HG03175 (cell line): ENCODE measurements around the gene DIP2C.
"Not testable (repeated sequence)": the region's sequence is repeated elsewhere in the genome, so short reads cannot be mapped to it uniquely, and the experiment has no call there.

Source experiments
- ATAC-seq: cut with Tn5 transposase; IDR thresholded peaks from one replicate; pipeline ENCODE4 v1.9.1; 2021; ENCODE audit warnings: mild to moderate bottlenecking, moderate library complexity; ENCODE audit not compliant: unreplicated experiment

The DIP2C gene

GRCh38 chr10:369221-369683 lies 320.2 kb downstream of the DIP2C start:
- ATAC-seq, result no peak

- ATAC-seq, result no peak
Measured at GRCh38 chr10:368579-369220, 320.8 kb downstream of the DIP2C start.

GRCh38 chr10:368107-368506 lies 321.4 kb downstream of the DIP2C start:
- ATAC-seq, result not testable (repeated sequence)

- no peak for ATAC-seq
Measured at GRCh38 chr10:367636-368035, 321.8 kb downstream of the DIP2C start.

GRCh38 chr10:366186-366585 lies 323.3 kb downstream of the DIP2C start:
- no peak for ATAC-seq

- ATAC-seq, result no peak
Measured at GRCh38 chr10:364267-364775, 325.1 kb downstream of the DIP2C start.

- ATAC-seq, result no peak
Measured at GRCh38 chr10:363152-363551, 326.3 kb downstream of the DIP2C start.

GRCh38 chr10:361203-362081 lies 328.0 kb downstream of the DIP2C start:
- no peak for ATAC-seq

- ATAC-seq, result no peak
Measured at GRCh38 chr10:360653-361052, 328.8 kb downstream of the DIP2C start.

- ATAC-seq, result no peak
Measured at GRCh38 chr10:359762-360161, 329.7 kb downstream of the DIP2C start.

- no peak for ATAC-seq
Measured at GRCh38 chr10:359093-359492, 330.4 kb downstream of the DIP2C start.

GRCh38 chr10:357201-357950 lies 332.1 kb downstream of the DIP2C start:
- no peak for ATAC-seq

GRCh38 chr10:356452-356851 lies 333.0 kb downstream of the DIP2C start:
- ATAC-seq, result no peak

- ATAC-seq, result no peak
Measured at GRCh38 chr10:354901-355617, 334.4 kb downstream of the DIP2C start.

GRCh38 chr10:352476-353235 lies 336.8 kb downstream of the DIP2C start:
- no peak for ATAC-seq

- ATAC-seq, result no peak
Measured at GRCh38 chr10:351770-352334, 337.6 kb downstream of the DIP2C start.

- ATAC-seq, result no peak
Measured at GRCh38 chr10:350981-351501, 338.4 kb downstream of the DIP2C start.

GRCh38 chr10:349081-349480 lies 340.4 kb downstream of the DIP2C start:
- no peak for ATAC-seq

GRCh38 chr10:348456-348855 lies 341.0 kb downstream of the DIP2C start:
- ATAC-seq, result no peak
